Measurements from ENCODE around the gene SSUH2.
"Not testable (repeated sequence)": the region's sequence is repeated elsewhere in the genome, so short reads cannot be mapped to it uniquely, and the experiment has no call there.

Gene SSUH2

GRCh38 chr3:8644748-8645390 is at the start of gene SSUH2:
Gene SSUH2, minus strand, starts transcription at chr3:8644798. Its CDS starts 40 bp downstream, at chr3:8644758.
- no peak for DNase-seq (ENCODE audit: low read depth in 2 of 2)

- DNase-seq (ENCODE audit: low read depth in 2 of 2) = not testable (repeated sequence)
These were observed 46.7 kb upstream of the SSUH2 start for GRCh38 chr3:8691295-8691694.

- not testable (repeated sequence) for DNase-seq (ENCODE audit: low read depth in 2 of 2)
These were observed 40.4 kb upstream of the SSUH2 start for GRCh38 chr3:8684992-8685391.

GRCh38 chr3:8682850-8683574 is 38.4 kb upstream of the SSUH2 start:
- DNase-seq (ENCODE audit: low read depth in 2 of 2) = not testable (repeated sequence)

- DNase-seq (ENCODE audit: low read depth in 2 of 2) = not testable (repeated sequence)
These were observed 37.4 kb upstream of the SSUH2 start for GRCh38 chr3:8681881-8682538.

- no peak for DNase-seq (ENCODE audit: low read depth in 2 of 2)
These were observed 36.8 kb upstream of the SSUH2 start for GRCh38 chr3:8681349-8681748.

- not testable (repeated sequence) for DNase-seq (ENCODE audit: low read depth in 2 of 2)
These were observed 35.4 kb upstream of the SSUH2 start for GRCh38 chr3:8679817-8680553.

- no peak for DNase-seq (ENCODE audit: low read depth in 2 of 2)
These were observed 34.2 kb upstream of the SSUH2 start for GRCh38 chr3:8678751-8679150.

- DNase-seq (ENCODE audit: low read depth in 2 of 2) = not testable (repeated sequence)
These were observed 32.7 kb upstream of the SSUH2 start for GRCh38 chr3:8677258-8677657.

- not testable (repeated sequence) for DNase-seq (ENCODE audit: low read depth in 2 of 2)
These were observed 31.0 kb upstream of the SSUH2 start for GRCh38 chr3:8675591-8675990.

GRCh38 chr3:8673083-8673737 is 28.6 kb upstream of the SSUH2 start:
- DNase-seq (ENCODE audit: low read depth in 2 of 2) = no peak

GRCh38 chr3:8669019-8669418 is 24.4 kb upstream of the SSUH2 start:
- no peak for DNase-seq (ENCODE audit: low read depth in 2 of 2)

GRCh38 chr3:8668216-8668615 is 23.6 kb upstream of the SSUH2 start:
- DNase-seq (ENCODE audit: low read depth in 2 of 2) = no peak

GRCh38 chr3:8667463-8668091 is 23.0 kb upstream of the SSUH2 start:
- DNase-seq (ENCODE audit: low read depth in 2 of 2) = no peak

- no peak for DNase-seq (ENCODE audit: low read depth in 2 of 2)
These were observed 20.9 kb upstream of the SSUH2 start for GRCh38 chr3:8665407-8665896.

GRCh38 chr3:8663177-8664061 is 18.8 kb upstream of the SSUH2 start:
- peak; percentile 26 to 50 for DNase-seq (ENCODE audit: low read depth in 2 of 2)

- no peak for DNase-seq (ENCODE audit: low read depth in 2 of 2)
These were observed 18.0 kb upstream of the SSUH2 start for GRCh38 chr3:8662594-8662993.

- DNase-seq (ENCODE audit: low read depth in 2 of 2) = no peak
These were observed 15.8 kb upstream of the SSUH2 start for GRCh38 chr3:8660175-8661118.

- DNase-seq (ENCODE audit: low read depth in 2 of 2) = no peak
These were observed 14.6 kb upstream of the SSUH2 start for GRCh38 chr3:8659242-8659641.

Data from stimulated activated CD4-positive, alpha-beta T cell treated with anti-CD3 and anti-CD28 coated beads, Interleukin-4, amount 100 ng/mL, for 48 hours (primary cell).